ENCODE results near the gene EXD3. TPM values are rescaled to one million over a fixed set of nuclear protein-coding genes. Genes with fewer than 3 reads are reported as not detected.

Gene EXD3
- total and polyA plus RNA-seq, 9 of the 15 experiments (the other 6 are each of a cell fraction or from before 2014, with no cell fraction given): 0.29 to 12.5 (median 3.9) TPM

DNA sequence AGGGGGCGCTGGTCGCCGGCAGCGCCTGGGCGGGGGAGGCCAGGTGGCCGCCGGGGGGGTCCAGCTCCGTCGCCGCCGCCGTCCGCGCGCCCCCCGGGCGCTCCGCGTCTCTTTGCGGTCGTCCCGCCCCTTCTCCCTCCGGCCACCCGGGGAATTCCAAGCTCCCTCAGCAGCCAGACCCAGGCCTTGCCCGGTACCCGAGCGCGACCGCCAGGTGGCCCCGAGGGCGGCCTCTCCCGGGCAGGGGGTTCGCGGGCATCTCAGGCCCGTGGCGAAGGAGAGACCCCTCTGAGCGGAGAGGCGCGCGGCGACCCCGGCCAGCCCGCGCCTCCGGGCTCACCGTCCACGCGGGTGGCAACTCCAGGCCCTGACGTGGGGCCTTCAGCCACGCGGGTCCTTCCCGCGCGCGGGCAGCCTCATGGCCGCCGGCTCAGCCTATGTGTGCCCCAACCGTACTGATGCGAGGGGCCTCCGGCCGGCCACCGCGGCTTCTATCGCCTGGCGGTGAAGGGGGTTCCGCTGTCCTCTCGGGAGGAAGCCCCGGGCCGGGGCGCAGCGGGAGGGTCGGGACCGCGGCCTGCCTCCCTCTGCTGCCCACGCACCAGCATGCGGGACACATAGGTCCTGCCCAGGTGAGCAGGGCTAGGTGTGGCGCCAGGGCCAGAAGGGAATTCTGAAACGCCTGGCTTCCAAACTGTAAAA lies 120.4 kb downstream of the EXD3 start (continued):
- TF ChIP-seq, protein P1, sequence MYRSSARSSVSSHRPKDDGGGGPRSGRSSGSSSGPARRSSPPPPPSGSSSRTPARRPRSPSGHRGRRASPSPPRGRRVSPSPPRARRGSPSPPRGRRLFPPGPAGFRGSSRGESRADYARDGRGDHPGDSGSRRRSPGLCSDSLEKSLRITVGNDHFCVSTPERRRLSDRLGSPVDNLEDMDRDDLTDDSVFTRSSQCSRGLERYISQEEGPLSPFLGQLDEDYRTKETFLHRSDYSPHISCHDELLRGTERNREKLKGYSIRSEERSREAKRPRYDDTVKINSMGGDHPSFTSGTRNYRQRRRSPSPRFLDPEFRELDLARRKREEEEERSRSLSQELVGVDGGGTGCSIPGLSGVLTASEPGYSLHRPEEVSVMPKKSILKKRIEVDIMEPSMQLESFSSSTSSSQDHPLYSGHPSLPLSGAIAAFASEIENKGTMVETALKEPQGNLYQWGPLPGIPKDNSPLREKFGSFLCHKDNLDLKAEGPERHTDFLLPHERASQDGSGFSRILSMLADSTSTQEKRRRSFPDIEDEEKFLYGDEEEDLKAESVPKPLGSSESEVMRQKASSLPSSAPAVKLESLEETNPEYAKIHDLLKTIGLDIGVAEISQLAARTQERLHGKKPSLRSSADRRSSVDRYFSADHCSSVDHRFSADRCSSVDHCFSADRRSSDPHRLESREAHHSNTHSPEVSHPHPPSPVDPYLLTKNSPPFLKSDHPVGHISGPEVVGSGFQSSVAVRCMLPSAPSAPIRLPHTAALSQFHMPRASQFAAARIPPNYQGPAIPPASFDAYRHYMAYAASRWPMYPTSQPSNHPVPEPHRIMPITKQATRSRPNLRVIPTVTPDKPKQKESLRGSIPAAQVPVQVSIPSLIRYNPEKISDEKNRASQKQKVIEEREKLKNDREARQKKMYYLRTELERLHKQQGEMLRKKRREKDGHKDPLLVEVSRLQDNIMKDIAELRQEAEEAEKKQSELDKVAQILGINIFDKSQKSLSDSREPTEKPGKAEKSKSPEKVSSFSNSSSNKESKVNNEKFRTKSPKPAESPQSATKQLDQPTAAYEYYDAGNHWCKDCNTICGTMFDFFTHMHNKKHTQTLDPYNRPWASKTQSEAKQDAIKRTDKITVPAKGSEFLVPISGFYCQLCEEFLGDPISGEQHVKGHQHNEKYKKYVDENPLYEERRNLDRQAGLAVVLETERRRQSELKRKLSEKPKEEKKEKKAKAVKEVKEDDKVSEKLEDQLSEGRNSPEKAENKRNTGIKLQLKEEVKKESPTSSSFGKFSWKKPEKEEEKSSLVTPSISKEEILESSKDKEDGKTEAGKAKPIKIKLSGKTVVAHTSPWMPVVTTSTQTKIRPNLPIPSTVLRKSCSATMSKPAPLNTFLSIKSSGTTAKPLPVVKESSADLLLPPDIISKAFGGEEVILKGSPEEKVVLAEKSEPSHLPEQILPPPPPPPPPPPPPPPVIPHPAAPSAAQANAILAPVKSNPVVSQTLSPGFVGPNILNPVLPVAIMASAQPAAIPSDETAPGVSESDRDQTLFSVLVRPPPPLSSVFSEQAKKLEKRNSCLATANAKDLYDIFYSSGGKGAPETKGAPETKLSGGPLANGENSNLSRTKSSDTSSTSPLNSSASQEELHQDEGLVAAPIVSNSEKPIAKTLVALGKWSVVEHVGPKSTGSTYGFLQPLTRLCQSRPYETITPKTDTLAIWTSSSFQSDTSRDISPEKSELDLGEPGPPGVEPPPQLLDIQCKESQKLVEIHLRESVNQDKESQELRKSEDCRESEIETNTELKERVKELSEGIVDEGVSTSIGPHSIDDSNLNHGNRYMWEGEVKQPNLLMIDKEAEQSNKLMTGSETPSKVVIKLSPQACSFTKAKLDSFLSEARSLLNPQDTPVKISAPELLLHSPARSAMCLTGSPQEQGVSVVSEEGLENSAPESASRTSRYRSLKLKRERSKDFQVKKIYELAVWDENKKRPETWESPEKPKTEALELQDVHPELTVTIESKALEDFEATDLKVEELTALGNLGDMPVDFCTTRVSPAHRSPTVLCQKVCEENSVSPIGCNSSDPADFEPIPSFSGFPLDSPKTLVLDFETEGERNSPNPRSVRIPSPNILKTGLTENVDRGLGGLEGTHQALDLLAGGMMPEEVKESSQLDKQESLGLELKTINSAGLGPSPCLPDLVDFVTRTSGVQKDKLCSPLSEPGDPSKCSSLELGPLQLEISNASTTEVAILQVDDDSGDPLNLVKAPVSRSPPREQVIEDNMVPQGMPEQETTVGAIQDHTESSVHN (IDR thresholded peaks at IDR 0.05; ENCODE audit: borderline replicate concordance in 1 of 2, low read depth in 1 of 2): no peak
- TF ChIP-seq TEAD4 (IDR thresholded peaks at IDR 0.05; ENCODE audit: low read length): no peak
- peak; percentile 91; the same call in 1 of the 2 replicates for TF ChIP-seq TEAD4 (CRISPR knock-in tag; IDR thresholded peaks at IDR 0.05; ENCODE audit: borderline replicate concordance)
- TF ChIP-seq TGIF2 (CRISPR knock-in tag; IDR thresholded peaks at IDR 0.05): no peak
- no peak for TF ChIP-seq CBX8 (IDR thresholded peaks at IDR 0.05; ENCODE audit: borderline replicate concordance, extremely low read depth, low read depth, low read length, poor library complexity, severe bottlenecking)
- 0 out of 4 replicates have a peak, but pooled peaks of 1 of the 2 experiments have one; percentile 27 for TF ChIP-seq RAD21 (CRISPR knock-in tag; conservative IDR thresholded peaks at IDR 0.05 in 1 of 2, IDR thresholded peaks at IDR 0.05 in 1 of 2)
- TF ChIP-seq ARID1B (IDR thresholded peaks at IDR 0.05): no peak
- TF ChIP-seq POLR2AphosphoS2 (IDR thresholded peaks at IDR 0.05; ENCODE audit: low read length): no peak
- TF ChIP-seq, protein P2, sequence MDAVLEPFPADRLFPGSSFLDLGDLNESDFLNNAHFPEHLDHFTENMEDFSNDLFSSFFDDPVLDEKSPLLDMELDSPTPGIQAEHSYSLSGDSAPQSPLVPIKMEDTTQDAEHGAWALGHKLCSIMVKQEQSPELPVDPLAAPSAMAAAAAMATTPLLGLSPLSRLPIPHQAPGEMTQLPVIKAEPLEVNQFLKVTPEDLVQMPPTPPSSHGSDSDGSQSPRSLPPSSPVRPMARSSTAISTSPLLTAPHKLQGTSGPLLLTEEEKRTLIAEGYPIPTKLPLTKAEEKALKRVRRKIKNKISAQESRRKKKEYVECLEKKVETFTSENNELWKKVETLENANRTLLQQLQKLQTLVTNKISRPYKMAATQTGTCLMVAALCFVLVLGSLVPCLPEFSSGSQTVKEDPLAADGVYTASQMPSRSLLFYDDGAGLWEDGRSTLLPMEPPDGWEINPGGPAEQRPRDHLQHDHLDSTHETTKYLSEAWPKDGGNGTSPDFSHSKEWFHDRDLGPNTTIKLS (IDR thresholded peaks at IDR 0.05; ENCODE audit: borderline replicate concordance, low read depth): no peak
- peak; percentile 18 for TF ChIP-seq HNRNPK (IDR thresholded peaks at IDR 0.05; ENCODE audit: low read depth, low read length, poor library complexity, severe bottlenecking)
- TF ChIP-seq, protein P3, sequence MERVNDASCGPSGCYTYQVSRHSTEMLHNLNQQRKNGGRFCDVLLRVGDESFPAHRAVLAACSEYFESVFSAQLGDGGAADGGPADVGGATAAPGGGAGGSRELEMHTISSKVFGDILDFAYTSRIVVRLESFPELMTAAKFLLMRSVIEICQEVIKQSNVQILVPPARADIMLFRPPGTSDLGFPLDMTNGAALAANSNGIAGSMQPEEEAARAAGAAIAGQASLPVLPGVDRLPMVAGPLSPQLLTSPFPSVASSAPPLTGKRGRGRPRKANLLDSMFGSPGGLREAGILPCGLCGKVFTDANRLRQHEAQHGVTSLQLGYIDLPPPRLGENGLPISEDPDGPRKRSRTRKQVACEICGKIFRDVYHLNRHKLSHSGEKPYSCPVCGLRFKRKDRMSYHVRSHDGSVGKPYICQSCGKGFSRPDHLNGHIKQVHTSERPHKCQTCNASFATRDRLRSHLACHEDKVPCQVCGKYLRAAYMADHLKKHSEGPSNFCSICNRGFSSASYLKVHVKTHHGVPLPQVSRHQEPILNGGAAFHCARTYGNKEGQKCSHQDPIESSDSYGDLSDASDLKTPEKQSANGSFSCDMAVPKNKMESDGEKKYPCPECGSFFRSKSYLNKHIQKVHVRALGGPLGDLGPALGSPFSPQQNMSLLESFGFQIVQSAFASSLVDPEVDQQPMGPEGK (CRISPR knock-in tag; IDR thresholded peaks at IDR 0.05; ENCODE audit: borderline replicate concordance): no peak
- TF ChIP-seq ELF1 (tag; IDR thresholded peaks at IDR 0.05): no peak
- TF ChIP-seq GTF2F1 (IDR thresholded peaks at IDR 0.05; ENCODE audit: low read depth, low read length): no peak
- no peak for TF ChIP-seq CHD2 (IDR thresholded peaks at IDR 0.05; ENCODE audit: low read depth, low read length)
- TF ChIP-seq DIDO1 (tag; IDR thresholded peaks at IDR 0.05; ENCODE audit: low read depth): no peak
